ENCODE measurements around the gene TRIM72. TPM values are rescaled to one million over a fixed set of nuclear protein-coding genes. Genes with fewer than 3 reads are reported as not detected.

Gene TRIM72
- total and polyA plus RNA-seq, 5 experiments from 2014 or later = not detected

Other genes with a start within 250 kb of the TRIM72 start
- 1 to 10 TPM; 1.2 to 1.9 TPM for gene HSD3B7, start 228.9 kb upstream of the TRIM72 start, total RNA-seq
- under 1 TPM in 2 of 3 donors, not detected in 1; 0.07 to 0.08 TPM for gene HSD3B7, start 228.9 kb upstream of the TRIM72 start, polyA plus RNA-seq
- gene STX1B, start 203.5 kb upstream of the TRIM72 start, total RNA-seq = 1 to 10 TPM; 2.9 to 3.9 TPM
- under 1 TPM in 2 of 3 donors, not detected in 1; 0.07 to 0.49 TPM for gene STX1B, start 203.5 kb upstream of the TRIM72 start, polyA plus RNA-seq
- gene STX4, start 180.6 kb upstream of the TRIM72 start, total RNA-seq = 100 to 1,000 TPM in 1 of 2 experiments, 10 to 100 TPM in 1; 97.9 to 100 TPM
- 10 to 100 TPM; 23.2 to 31.3 (median 23.7) TPM for gene STX4, start 180.6 kb upstream of the TRIM72 start, polyA plus RNA-seq
- 10 to 100 TPM; 11.7 to 13.7 TPM for gene ZNF668, start 139.9 kb upstream of the TRIM72 start, total RNA-seq
- gene ZNF668, start 139.9 kb upstream of the TRIM72 start, polyA plus RNA-seq = 1 to 10 TPM; 4.2 to 9.1 (median 7.5) TPM
- gene ZNF646, start 139.7 kb upstream of the TRIM72 start, total RNA-seq = 10 to 100 TPM; 33.2 to 35.7 TPM
- 1 to 10 TPM; 2.8 to 9.1 (median 4.0) TPM for gene ZNF646, start 139.7 kb upstream of the TRIM72 start, polyA plus RNA-seq
- gene PRSS53, start 125.2 kb upstream of the TRIM72 start, total RNA-seq = 10 to 100 TPM; 11.1 to 11.4 TPM
- gene PRSS53, start 125.2 kb upstream of the TRIM72 start, polyA plus RNA-seq = under 1 TPM; 0.49 to 0.54 (median 0.51) TPM
- 10 to 100 TPM; 42.0 to 47.8 TPM for gene VKORC1, start 119.3 kb upstream of the TRIM72 start, total RNA-seq
- gene VKORC1, start 119.3 kb upstream of the TRIM72 start, polyA plus RNA-seq = 100 to 1,000 TPM in 1 of 3 donors, 10 to 100 TPM in 2; 98.2 to 109 (median 99.1) TPM
- gene BCKDK, start 105.7 kb upstream of the TRIM72 start, total RNA-seq = 10 to 100 TPM; 17.1 to 19.7 TPM
- 10 to 100 TPM; 20.8 to 30.8 (median 23.4) TPM for gene BCKDK, start 105.7 kb upstream of the TRIM72 start, polyA plus RNA-seq
- gene KAT8, start 96.5 kb upstream of the TRIM72 start, total RNA-seq = 100 to 1,000 TPM; 118 to 123 TPM
- 10 to 100 TPM; 58.0 to 90.5 (median 67.4) TPM for gene KAT8, start 96.5 kb upstream of the TRIM72 start, polyA plus RNA-seq
- gene PRSS8, start 78.4 kb upstream of the TRIM72 start, total RNA-seq = not detected
- gene PRSS8, start 78.4 kb upstream of the TRIM72 start, polyA plus RNA-seq = not detected
- under 1 TPM; 0.63 to 0.83 TPM for gene PRSS36, start 64.1 kb upstream of the TRIM72 start, total RNA-seq
- 1 to 10 TPM in 2 of 3 donors, under 1 TPM in 1; 0.79 to 3.5 (median 1.4) TPM for gene PRSS36, start 64.1 kb upstream of the TRIM72 start, polyA plus RNA-seq
- 100 to 1,000 TPM; 607 to 637 TPM for gene FUS, start 34.0 kb upstream of the TRIM72 start, total RNA-seq
- gene FUS, start 34.0 kb upstream of the TRIM72 start, polyA plus RNA-seq = 100 to 1,000 TPM; 118 to 163 (median 149) TPM
- 10 to 100 TPM; 22.0 to 22.2 TPM for gene PYCARD, start 11.4 kb upstream of the TRIM72 start, total RNA-seq
- 10 to 100 TPM; 39.3 to 65.2 (median 39.7) TPM for gene PYCARD, start 11.4 kb upstream of the TRIM72 start, polyA plus RNA-seq
- not detected for gene PYDC1, start 3.0 kb downstream of the TRIM72 start, total RNA-seq
- not detected for gene PYDC1, start 3.0 kb downstream of the TRIM72 start, polyA plus RNA-seq
- gene ITGAM, start 45.9 kb downstream of the TRIM72 start, total RNA-seq = 1 to 10 TPM; 1.5 to 1.8 TPM
- 1 to 10 TPM in 1 of 3 donors, under 1 TPM in 2; 0.21 to 6.5 (median 0.77) TPM for gene ITGAM, start 45.9 kb downstream of the TRIM72 start, polyA plus RNA-seq
- under 1 TPM; 0.80 to 0.88 TPM for gene ITGAX, start 141.1 kb downstream of the TRIM72 start, total RNA-seq
- 1 to 10 TPM in 1 of 3 donors, under 1 TPM in 2; 0.03 to 1.1 (median 0.06) TPM for gene ITGAX, start 141.1 kb downstream of the TRIM72 start, polyA plus RNA-seq
- gene ITGAD, start 179.2 kb downstream of the TRIM72 start, total RNA-seq = not detected
- gene ITGAD, start 179.2 kb downstream of the TRIM72 start, polyA plus RNA-seq = under 1 TPM in 1 of 3 donors, not detected in 2; 0.52 TPM
- gene COX6A2, start 214.2 kb downstream of the TRIM72 start, total RNA-seq = not detected
- gene COX6A2, start 214.2 kb downstream of the TRIM72 start, polyA plus RNA-seq = not detected
- under 1 TPM; 0.38 to 0.49 TPM for gene ZNF843, start 228.7 kb downstream of the TRIM72 start, total RNA-seq
- gene ZNF843, start 228.7 kb downstream of the TRIM72 start, polyA plus RNA-seq = under 1 TPM in 2 of 3 donors, not detected in 1; 0.03 to 0.21 TPM
- gene ARMC5, start 245.4 kb downstream of the TRIM72 start, total RNA-seq = 10 to 100 TPM; 11.1 to 12.0 TPM
- gene ARMC5, start 245.4 kb downstream of the TRIM72 start, polyA plus RNA-seq = 1 to 10 TPM; 6.2 to 9.8 (median 8.0) TPM

Data from naive thymus-derived CD8-positive, alpha-beta T cell (primary cell).